Measurements from ENCODE around the gene ZC2HC1B.

Gene ZC2HC1B, protein sequence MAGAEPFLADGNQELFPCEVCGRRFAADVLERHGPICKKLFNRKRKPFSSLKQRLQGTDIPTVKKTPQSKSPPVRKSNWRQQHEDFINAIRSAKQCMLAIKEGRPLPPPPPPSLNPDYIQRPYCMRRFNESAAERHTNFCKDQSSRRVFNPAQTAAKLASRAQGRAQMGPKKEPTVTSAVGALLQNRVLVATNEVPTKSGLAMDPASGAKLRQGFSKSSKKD

DNA sequence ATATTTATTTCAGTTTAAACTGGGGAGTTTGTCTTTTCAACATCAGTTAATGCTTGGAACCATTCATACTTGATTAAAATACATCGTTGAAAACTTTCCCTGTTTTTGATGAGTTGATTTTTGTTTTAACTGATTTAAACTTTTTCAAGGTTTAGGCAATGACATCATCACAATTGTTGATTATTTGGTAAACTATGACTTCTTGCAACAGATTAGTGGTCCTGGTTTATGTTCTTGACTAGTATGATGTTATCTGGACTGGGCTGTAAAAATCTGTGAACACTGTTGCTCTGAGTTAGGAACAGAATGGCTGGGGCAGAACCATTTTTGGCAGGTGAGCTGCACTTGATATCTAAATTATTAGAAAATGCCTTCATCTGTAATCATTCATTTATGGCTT is at the start of gene ZC2HC1B:
Gene ZC2HC1B, plus strand, starts transcription at position 241 of the 400 bp plus-strand sequence. Its CDS starts 66 bp downstream, at position 307.
- in situ Hi-C loops (cut with MboI; ENCODE audit: low pct_unique_long_range_greater_than_20kb, low sequenced_read_pairs, unreplicated experiment) = no loop called here
- no peak for DNase-seq (ENCODE audit: low spot score)
- TF ChIP-seq, protein P1, sequence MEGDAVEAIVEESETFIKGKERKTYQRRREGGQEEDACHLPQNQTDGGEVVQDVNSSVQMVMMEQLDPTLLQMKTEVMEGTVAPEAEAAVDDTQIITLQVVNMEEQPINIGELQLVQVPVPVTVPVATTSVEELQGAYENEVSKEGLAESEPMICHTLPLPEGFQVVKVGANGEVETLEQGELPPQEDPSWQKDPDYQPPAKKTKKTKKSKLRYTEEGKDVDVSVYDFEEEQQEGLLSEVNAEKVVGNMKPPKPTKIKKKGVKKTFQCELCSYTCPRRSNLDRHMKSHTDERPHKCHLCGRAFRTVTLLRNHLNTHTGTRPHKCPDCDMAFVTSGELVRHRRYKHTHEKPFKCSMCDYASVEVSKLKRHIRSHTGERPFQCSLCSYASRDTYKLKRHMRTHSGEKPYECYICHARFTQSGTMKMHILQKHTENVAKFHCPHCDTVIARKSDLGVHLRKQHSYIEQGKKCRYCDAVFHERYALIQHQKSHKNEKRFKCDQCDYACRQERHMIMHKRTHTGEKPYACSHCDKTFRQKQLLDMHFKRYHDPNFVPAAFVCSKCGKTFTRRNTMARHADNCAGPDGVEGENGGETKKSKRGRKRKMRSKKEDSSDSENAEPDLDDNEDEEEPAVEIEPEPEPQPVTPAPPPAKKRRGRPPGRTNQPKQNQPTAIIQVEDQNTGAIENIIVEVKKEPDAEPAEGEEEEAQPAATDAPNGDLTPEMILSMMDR (IDR thresholded peaks at IDR 0.05; ENCODE audit: extremely low read depth, insufficient read depth, missing control alignments) = no peak

GRCh38 chr6:143817621-143818020 is 46.7 kb upstream of the ZC2HC1B start:
- TF ChIP-seq, protein P1 (IDR thresholded peaks at IDR 0.05; ENCODE audit: extremely low read depth, insufficient read depth, missing control alignments) = no peak
- in situ Hi-C loops (cut with MboI; ENCODE audit: low pct_unique_long_range_greater_than_20kb, low sequenced_read_pairs, unreplicated experiment) = no loop called here
- DNase-seq (ENCODE audit: low spot score) = no peak

DNA sequence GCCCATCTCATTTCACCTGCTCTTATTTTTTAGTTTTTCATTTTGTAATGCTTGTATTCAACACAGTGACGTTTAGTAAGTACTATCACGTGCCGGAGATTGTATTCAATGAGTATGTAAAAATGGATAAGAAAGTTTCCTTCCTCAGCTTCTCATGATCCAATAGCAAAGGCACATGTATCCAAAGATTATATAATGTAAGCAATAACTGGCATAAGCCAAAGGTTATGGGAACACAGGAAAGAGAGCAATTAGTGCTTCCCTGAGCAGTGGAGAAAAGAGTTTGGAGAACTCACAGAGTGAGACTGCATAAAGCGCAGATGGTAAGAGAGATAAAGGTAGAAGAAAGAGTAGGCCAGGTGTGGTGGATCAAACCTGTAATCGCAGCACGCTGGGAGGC is 42.9 kb upstream of the ZC2HC1B start:
- no peak for DNase-seq (ENCODE audit: low spot score)
- in situ Hi-C loops (cut with MboI; ENCODE audit: low pct_unique_long_range_greater_than_20kb, low sequenced_read_pairs, unreplicated experiment) = no loop called here
- TF ChIP-seq, protein P1 (IDR thresholded peaks at IDR 0.05; ENCODE audit: extremely low read depth, insufficient read depth, missing control alignments) = no peak

DNA sequence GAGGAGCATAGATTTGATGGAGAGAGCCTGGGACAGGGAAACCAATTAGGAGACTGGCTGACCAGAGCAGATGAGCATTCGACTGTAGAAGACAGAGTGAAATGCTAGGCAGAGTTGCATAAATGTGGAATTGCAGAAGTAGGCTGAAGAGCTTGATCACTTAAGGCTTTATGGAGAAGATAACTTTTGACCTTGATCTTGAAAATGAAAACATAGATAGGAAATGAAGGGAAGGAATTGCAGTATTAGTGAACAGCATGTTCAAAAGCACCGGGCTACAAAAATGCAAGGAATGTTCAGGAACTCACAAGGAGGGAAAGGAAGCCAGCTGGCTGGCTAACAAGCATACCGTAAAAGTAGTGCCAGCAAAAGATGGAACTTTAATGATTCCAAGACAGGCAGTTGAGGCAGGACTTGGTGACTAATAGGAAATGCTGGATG is 41.7 kb upstream of the ZC2HC1B start:
- in situ Hi-C loops (cut with MboI; ENCODE audit: low pct_unique_long_range_greater_than_20kb, low sequenced_read_pairs, unreplicated experiment) = no loop called here
- TF ChIP-seq, protein P1 (IDR thresholded peaks at IDR 0.05; ENCODE audit: extremely low read depth, insufficient read depth, missing control alignments) = no peak
- DNase-seq (ENCODE audit: low spot score) = no peak

DNA sequence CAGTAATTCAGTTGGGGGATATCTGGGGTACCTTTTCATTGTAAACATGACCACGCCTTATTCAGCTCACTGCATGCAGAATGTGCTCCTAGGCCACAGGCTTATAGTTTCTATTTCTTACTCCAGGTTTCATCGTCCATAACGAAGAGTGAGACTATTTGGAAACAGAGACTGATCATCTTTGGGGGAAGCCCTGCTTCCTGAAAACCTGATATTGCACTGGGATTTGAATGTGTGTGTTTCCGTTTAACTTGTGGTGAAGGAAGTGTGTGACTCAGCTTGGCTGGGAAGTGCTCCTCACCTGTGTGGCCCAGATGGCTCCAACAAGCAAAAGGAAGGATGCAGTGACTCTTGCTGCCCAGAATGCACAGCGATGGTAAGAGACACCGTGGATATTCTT is 40.7 kb upstream of the ZC2HC1B start:
- TF ChIP-seq, protein P1 (IDR thresholded peaks at IDR 0.05; ENCODE audit: extremely low read depth, insufficient read depth, missing control alignments) = no peak
- in situ Hi-C loops (cut with MboI; ENCODE audit: low pct_unique_long_range_greater_than_20kb, low sequenced_read_pairs, unreplicated experiment) = no loop called here
- no peak for DNase-seq (ENCODE audit: low spot score)

DNA sequence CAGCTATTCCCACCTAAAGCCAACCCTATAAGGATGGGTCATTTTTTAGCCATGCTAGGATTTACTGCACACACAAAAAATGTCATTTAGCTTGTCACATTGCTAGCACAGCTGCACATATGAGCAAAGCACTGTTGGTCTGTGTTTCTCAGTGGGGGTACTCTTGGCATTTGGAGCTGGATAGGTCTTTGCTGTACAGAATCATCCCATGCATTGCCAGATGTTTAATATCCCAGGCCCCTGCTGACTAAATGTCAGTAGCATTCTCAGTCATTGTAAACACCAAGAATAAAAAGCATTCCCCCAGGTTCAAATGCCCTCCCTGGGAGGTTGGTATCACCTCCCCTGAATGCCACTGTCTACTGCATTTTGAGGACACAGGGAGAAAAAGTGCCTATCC is 35.7 kb upstream of the ZC2HC1B start:
- in situ Hi-C loops (cut with MboI; ENCODE audit: low pct_unique_long_range_greater_than_20kb, low sequenced_read_pairs, unreplicated experiment) = no loop called here
- TF ChIP-seq, protein P1 (IDR thresholded peaks at IDR 0.05; ENCODE audit: extremely low read depth, insufficient read depth, missing control alignments) = no peak
- no peak for DNase-seq (ENCODE audit: low spot score)

Measured in GM13977 (cell line).